ENCODE data around the gene USP54. TPM values are rescaled to one million over a fixed set of nuclear protein-coding genes. Genes with fewer than 3 reads are reported as not detected.

Gene USP54
- total RNA-seq, 1 experiment from 2014 or later, result 37.9 TPM

GRCh38 chr10:73522263-73522662, 68.9 kb downstream of the USP54 start:
- Histone ChIP-seq H3K27me3 (ENCODE audit: insufficient read depth, low read length) (no peaks in the 10 kb centered on the region), H3K23me2 (ENCODE audit: insufficient read length, low read depth, low read length, poor library complexity, severe bottlenecking) (no peaks in the 10 kb centered on the region), H4K91ac (ENCODE audit: insufficient read length, low read depth, low read length) (no peak overlapping the region), H4K8ac (replicated peaks; ENCODE audit: insufficient read length, low read depth, low read length) (no peak overlapping the region), H3K79me1 (ENCODE audit: insufficient read depth, low read depth, low read length, poor library complexity, severe bottlenecking) (no peaks in the 10 kb centered on the region), H2BK5ac (ENCODE audit: insufficient read length, low read length) (no peak overlapping the region), H2BK15ac (ENCODE audit: low read depth, low read length) (no peak overlapping the region), H3T11ph (ENCODE audit: low read length) (no peak overlapping the region), H3K4me1 (ENCODE audit: insufficient read depth, low read length) (no peaks in the 10 kb centered on the region), H3K4ac (ENCODE audit: low read depth, low read length) (no peak overlapping the region), H3K9me3 (ENCODE audit: control insufficient read depth, low read depth, low read length) (no peaks in the 10 kb centered on the region), H3K23ac (ENCODE audit: insufficient read length, low read depth, low read length) (no peak overlapping the region), H4K5ac (ENCODE audit: insufficient read length, low read depth, low read length) (no peak overlapping the region), H3K56ac (ENCODE audit: insufficient read length, low read depth, low read length) (no peak overlapping the region), H2BK20ac (ENCODE audit: low read depth, low read length, poor library complexity, severe bottlenecking) (no peak overlapping the region), H4K20me1 (ENCODE audit: control insufficient read depth, insufficient read depth, insufficient read length) (no peaks in the 10 kb centered on the region), H3K14ac (ENCODE audit: insufficient read depth, low read length) (no peak overlapping the region), H3K9ac (ENCODE audit: extremely low read depth, insufficient read length, low read length) (no peak overlapping the region), H2BK12ac (ENCODE audit: insufficient read length, low read depth, low read length) (no peak overlapping the region), H3K18ac (ENCODE audit: insufficient read length, low read depth, low read length) (no peak overlapping the region), H2AK5ac (ENCODE audit: insufficient read length, low read length) (no peak overlapping the region), H3K4me2 (ENCODE audit: insufficient read depth, insufficient read length, low read length) (no peak overlapping the region), H3K79me2 (ENCODE audit: insufficient read depth, low read length) (no peaks in the 10 kb centered on the region), H2AFZ (ENCODE audit: low read length) (no peak overlapping the region), H2BK120ac (ENCODE audit: low read depth, low read length, poor library complexity, severe bottlenecking) (no peak overlapping the region), H3K27ac (ENCODE audit: insufficient read length, low read depth, low read length) (no peak overlapping the region)
- no peak overlapping the region for H3K27ac Mint-ChIP-seq
- H3K4me1 Mint-ChIP-seq, result no peaks in the 10 kb centered on the region
- H3K27me3 Mint-ChIP-seq (ENCODE audit: low read depth), result no peaks in the 10 kb centered on the region
- no peaks in the 10 kb centered on the region for H3K9me3 Mint-ChIP-seq
- DNase-seq, result no peak
- peaks cover 12 to 62% (median 31%) of the 10 kb centered on the region in 3 experiments; a peak in 6 of 7 replicates for H3K36me3 Mint-ChIP-seq (ENCODE audit: insufficient read depth in 1 of 3, low read depth in 3 of 3)
- WGBS (ENCODE audit: extremely low coverage, insufficient read length, low lambda C conversion rate), result no CpG with 5 or more reads among the region's 1 CpG
- H3K4me3 Mint-ChIP-seq, result no peak overlapping the region
- TF ChIP-seq, protein P1, sequence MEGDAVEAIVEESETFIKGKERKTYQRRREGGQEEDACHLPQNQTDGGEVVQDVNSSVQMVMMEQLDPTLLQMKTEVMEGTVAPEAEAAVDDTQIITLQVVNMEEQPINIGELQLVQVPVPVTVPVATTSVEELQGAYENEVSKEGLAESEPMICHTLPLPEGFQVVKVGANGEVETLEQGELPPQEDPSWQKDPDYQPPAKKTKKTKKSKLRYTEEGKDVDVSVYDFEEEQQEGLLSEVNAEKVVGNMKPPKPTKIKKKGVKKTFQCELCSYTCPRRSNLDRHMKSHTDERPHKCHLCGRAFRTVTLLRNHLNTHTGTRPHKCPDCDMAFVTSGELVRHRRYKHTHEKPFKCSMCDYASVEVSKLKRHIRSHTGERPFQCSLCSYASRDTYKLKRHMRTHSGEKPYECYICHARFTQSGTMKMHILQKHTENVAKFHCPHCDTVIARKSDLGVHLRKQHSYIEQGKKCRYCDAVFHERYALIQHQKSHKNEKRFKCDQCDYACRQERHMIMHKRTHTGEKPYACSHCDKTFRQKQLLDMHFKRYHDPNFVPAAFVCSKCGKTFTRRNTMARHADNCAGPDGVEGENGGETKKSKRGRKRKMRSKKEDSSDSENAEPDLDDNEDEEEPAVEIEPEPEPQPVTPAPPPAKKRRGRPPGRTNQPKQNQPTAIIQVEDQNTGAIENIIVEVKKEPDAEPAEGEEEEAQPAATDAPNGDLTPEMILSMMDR (conservative IDR thresholded peaks at IDR 0.05), result no peak

Measured in H9 (cell line).